GM19395 (cell line): ENCODE results near the gene RADIL.
A peak's percentile ranks its signal among the peaks of the same experiment; 100 is the strongest.

Experiments
- ATAC-seq: cut with Tn5 transposase; IDR thresholded peaks from one replicate; pipeline ENCODE4 v1.9.1; 2021; ENCODE audit warnings: mild to moderate bottlenecking, moderate library complexity; ENCODE audit not compliant: unreplicated experiment

The RADIL gene

DNA sequence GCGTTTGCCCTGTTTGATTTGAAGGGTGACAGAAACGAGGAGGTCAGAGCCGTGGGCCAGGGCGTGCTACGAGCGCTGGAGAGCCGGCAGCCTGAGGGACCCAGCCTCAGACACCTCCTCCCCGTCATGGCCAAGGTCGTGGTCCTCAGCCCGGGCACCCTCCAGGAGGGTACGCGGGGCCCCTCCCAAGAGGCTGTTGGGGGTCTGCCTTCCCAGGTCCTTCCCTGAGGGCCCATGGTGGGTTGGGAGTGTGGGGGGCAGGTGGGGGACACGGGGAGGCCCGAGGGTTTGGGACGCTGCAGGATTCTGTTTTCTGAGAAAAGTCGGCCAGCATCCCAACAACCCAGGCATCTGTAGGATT, 100.2 kb downstream of the RADIL start:
- ATAC-seq, result no peak

DNA sequence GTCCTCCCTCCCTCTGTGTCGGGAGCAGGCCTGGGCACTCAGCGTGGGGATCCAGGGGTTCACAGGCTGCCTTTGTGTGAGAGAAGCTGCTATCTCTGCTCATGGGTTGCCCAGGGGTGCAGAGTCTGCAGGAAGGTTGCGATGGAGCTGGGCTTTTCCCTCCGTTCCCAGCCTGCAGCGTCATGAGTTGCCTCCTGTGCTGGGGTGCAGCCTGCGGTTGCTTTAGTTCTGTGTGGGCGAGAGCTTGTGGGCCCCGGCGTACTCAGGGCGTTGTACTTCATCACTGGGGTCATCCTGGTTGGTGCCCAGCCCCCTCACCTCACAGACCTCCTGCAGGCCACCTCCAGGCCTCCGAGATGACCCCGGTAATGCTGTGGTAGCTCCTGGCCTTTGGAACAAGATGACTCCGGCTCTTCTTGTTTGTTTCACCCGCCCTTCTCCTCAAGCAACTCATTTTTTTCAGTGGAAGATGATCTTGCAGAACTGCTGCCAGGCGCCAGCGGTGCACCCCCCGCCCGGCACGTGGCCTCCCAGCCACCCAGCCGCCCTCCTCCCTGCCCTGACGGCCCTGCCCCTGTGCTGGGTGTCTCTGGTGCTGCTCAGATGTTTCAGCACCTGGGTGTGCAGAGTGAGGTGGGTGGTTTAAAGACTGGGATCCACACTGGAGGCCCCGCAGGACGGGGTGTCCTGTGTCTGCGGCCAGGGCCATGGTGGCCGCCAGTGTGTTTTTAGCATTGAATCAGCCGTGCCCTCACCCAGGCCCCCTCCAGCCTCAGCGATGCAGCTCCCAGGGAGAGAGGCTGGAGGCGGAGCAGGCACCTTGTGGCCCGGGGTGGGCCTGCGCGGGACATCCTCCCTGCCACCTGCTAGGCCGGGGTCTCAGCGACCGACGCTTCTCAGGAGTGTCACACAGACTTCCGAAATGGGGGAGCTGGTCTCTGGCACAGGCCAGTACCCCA, 100.9 kb downstream of the RADIL start:
- ATAC-seq, result no peak

DNA sequence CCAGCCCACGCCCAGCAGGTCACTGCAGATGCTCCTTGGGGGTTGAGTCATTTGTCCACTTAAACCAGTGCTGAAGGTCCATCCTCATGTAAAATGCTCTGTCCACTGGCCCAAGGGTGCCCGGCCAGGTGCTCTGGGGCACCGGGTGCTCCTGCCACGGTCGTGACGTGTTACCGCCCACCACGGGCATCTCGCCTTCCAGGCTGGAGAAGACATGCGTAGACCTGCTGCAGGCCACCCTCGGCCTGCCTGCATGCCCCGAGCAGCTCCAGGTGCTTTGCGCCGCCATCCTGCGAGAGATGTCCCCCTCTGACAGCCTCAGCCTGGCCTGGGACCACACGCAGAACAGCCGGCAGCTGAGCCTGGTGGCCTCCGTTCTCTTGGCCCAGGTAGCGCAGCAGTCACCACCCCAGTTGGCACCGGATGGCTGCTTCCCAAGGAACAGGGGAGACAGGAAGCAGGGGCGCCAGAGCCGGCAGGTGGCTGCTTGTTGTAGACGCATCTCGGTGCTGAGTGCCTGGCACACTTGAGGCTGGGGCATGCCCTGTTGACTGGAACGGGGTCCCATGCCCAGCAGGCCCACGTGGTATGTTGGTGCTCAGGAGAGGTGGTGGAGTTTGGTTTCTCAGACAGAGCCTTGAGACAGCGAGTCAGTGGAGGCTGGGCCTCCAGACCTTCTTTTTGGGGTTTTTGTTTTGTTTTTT, 102.0 kb downstream of the RADIL start:
- ATAC-seq, result no peak

DNA sequence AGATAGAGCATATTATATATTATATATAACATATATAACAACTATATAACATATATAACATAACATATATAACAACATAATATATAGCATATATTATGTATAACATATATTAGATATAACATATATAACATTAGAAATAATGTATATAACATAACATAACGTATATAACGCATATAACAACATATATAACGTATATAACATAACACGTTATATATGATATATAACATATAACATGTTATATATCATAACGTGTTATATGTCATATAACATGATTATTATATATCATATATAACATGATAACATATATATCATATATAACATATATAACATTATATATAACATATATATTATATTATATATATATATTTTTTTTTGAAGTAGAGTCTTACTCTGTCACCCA, 104.4 kb downstream of the RADIL start:
- ATAC-seq, result no peak

DNA sequence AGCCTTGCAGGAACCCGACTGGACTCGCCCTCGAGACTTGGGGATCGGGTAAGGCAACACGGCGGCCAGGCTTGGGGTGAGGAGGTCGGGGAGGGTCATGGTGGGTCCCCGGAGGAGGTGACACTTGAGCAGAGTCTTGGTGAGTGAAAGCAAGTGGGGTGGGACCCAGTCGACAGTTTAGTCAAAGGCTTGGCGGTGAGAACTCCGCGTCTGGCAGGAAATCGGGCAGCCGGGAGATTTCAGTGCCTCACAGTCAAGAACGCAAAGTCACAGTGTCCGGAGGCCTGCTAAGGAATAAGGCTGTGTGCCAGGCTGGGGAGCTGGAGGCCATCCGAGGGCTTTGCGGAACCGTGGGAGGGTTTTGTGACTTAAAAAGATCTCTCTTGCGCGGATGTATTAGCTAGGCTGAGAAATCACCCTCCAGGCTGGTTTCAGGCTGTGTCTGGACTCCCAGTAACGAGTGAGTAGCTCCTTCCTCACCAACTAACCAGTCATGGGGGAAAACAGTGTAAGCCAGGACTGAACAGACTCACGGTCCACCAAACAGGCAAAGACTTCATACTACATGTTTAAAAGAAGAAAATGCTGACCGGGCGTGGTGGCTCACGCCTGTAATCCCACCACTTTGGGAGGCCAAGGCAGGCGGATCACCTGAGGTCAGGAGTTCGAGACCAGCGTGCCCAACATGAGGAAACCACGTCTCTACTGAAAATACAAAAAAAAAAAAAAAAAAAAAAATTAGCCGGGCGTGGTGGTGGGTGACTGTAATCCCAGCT, 107.5 kb downstream of the RADIL start:
- ATAC-seq, result peak; percentile 40

DNA sequence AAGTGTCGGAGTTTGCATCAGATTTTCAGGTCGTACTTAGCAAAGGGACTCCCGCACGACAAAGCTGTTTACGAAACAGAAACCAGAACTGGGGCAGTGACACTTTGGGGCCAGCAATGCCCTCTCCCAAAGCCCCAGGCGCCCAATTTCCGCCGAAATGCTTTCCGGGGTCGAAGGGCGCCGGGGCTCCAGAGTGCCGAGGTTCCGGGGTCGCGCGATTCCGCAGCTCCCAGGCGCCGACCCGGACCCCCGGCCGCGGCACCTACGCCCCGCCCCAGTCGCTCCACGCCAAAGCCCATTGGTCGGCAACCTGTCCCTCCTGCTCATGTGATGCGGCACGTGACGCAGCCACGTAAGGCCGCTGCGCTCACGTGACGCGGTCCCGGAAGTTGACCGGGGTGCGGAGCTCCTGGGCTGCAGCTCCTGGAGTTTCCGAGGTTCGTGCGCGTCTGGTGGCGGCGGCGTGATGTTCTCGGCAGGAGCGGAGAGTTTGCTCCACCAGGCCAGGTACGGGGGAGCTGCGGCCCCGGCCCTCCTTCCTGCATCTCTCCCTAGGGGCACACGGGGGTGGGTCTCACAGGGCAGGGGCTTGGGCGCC, 108.2 kb downstream of the RADIL start, which contains the start of gene AP5Z1:
Gene AP5Z1, plus strand, starts transcription at position 374 of the 598 bp plus-strand sequence. Its CDS starts 93 bp downstream, at position 467.
- ATAC-seq, result peak; percentile 92

DNA sequence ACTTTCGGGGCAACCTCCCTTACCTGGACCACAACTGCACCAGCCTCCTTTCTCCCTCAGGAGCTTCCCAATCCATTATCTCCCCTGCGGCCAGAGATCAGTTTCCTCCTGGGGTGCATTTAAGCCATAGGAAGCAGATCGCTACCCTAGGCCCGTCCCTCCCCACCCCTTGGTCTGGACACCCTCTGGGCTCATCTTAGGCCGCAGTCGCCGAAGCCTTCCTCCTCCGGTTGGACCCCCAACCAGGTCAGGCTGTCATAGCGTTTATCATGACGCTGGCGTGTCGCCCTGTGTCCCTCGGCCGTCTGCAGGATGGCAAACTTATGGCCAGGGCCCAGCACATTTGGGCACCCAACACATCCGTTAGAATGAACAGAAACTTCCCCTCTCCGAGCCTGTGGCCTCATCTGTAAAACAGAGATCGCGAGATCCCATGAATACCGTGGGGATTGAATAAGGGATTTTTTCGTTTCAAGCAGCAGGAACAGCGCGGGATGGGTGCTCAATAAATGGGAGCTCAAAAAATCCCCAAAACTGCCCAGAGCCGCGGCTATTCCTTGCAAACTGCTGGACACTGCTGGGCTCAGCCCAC, 108.8 kb downstream of the RADIL start:
- ATAC-seq, result peak; percentile 26

DNA sequence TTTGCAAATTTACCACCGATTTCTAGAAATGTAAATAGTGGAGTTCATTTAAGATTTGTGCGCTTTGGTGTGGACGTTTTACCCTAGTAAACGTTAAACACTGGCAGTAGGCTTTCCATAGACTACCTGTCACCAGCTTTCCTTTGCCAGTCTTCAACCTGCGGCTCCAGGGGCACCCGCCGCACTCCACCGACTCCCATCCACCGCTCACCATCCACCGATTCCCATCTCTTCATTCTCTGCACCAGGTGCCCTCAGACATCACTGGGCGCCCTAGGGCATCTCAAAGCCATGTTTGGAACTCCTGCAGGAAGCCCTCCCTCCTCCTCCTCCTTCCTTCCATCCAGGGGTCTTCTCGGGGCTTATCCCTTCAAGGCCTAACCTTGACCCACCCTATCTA, 109.5 kb downstream of the RADIL start:
- no peak for ATAC-seq

DNA sequence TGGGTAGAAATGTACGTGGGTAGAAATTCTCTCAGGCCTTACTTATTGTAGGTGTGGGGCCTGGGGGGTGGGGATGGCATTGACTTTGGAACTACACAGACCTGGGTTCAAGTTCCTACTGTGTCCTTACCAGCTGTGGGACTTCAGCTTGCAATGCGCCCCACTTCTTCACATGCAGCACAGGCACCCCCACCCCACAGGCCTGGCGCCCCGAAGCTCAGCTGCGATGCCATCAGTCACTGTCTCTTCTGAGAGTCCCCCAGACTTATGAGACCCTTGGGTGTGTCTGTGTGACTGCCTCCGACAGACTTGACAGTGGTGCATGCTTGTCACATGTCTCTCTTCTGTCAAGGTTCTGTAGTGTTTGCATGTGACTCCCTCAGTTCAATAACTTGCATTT, 111.2 kb downstream of the RADIL start:
- ATAC-seq, result no peak

DNA sequence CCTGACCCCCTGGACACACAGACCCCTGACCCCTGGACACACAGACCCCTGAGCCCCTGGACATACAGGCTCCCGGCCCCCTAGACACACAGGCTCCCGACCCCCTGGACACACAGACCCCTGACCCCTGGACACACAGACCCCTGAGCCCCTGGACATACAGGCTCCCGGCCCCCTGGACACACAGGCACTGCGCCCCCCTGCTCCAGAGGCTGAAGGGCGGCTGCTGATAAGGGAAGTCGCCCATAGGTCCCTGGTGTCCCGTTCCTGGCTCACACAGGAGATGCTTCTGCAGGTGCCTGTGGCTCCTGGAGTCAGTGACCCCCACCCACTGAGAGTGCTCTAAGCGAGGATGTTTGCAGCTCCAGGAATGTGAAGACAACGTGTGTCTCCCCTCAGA, 111.8 kb downstream of the RADIL start:
- ATAC-seq, result no peak

DNA sequence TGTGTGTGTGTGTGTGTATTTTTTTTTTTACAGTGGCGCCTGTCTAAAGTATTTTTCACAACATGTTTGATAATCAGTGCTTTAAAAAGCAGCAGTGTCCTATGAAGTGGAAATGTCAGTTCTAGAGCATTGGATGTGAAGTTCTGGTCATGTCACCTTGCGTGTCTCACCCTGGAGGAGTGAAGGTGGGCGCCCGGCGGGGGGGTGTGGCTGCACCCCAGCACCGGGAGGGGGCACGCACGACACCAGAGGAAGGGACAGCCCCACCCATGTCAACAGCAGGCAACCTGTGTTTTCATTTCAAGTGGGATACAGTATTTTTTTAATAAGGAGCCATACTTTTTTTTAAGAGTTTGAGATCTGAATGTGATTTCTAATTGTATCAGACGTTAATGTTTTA, 112.6 kb downstream of the RADIL start:
- ATAC-seq, result no peak

DNA sequence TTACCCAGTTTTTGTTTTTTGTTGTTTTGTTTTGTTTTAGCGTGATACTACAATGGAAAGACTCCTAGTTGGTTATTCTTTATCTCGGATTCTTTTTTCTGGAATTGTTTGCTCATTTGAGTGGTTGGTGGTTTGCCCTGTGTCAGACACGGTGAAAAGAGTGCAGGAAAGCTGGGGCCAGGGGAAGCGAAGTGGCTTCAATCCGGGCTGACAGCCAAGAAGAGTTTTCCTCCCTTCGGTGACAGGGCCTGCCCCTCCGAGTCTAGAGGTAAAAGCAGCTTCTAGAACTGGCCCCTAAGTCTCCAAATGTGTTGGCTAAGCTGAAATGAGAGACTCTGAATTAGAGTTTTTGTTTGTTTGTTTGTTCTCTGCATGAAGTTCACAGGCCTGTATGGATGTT, 113.8 kb downstream of the RADIL start:
- ATAC-seq, result no peak

DNA sequence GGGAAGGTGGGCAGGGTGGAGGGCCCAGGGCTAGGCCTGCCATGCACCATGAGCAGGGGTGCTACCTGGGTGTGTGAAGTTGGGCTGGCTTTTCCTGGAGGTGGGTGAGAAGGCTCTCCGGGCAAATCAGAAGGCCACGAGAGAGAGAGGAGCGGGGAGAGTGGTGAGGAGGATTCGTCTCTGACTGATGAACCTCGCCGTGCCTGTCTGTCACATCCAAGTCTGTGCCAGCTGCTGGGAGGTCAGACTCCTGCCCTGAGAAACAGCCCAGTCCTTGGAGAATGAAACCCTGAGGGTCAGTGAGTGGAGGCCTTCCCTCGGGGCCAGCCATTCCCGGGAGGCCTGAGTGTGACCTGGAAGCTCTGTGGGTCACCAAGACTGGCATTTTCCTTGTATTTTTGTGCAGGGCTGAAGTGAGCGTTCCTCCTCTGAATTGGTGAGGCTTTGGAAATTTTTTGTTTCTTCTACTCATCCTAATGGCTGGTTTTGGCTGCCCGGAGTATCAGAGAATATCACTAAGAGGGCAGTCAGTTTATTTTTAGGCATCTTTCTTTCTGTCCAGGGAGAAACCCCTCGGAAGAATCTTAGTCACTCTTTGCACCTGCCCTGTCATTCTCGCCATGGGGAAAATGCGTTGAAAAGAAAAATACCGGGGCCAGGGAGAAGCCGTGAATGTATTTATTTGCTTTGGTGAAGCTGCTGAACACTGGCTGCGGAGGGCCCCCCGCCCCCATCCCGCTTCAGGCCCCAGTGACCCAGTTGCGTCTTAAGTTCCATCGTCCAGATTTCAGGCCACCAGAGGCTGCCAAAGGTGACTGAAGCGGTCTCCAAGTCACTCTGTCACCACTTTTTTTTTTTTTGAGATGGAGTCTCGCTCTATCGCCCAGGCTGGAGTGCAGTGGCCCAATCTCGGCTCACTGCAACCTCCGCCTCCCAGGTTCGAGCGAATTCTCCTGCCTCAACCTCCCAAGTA, 114.6 kb downstream of the RADIL start:
- no peak for ATAC-seq

DNA sequence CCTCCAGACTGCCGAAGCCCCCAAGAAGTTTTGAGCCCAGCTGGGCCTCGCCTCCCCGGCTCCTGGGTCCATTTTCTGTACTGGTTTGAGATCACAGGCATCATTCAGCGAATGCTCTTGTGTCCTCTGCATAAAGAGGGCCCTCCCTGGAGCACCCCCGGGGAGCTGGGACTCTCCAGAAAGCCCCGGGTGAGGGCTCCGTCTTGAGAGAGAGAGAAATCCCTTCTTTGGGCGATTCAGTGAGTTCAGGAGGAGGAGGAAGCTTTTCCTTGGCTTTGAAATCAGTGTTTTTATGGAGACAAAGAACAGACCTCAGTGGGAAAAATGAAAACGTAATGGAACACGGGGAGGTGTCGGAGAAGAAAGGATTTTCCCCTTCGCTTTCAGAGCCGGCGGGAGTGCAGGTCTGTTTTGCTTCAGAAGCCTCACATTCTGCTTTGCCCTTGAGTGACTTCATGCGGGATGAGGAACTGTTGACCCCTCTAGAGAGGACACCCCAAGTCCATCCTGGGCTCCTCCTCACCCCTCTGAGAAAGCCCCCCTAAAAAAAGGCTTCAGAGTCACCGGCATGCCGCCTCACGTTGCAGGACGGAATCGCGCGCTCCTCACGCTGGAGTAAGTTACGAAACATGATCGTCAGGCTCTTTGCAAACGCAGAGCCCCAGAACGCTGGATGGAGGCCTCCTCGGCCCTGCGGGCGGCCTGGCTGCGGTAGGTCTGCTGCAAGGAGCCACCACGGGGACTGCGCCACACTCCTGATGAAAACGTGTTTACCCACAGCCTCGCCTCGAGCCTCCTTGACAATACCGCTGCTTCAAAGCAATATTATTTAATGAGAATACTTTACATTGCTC, 116.6 kb downstream of the RADIL start:
- ATAC-seq, result no peak

DNA sequence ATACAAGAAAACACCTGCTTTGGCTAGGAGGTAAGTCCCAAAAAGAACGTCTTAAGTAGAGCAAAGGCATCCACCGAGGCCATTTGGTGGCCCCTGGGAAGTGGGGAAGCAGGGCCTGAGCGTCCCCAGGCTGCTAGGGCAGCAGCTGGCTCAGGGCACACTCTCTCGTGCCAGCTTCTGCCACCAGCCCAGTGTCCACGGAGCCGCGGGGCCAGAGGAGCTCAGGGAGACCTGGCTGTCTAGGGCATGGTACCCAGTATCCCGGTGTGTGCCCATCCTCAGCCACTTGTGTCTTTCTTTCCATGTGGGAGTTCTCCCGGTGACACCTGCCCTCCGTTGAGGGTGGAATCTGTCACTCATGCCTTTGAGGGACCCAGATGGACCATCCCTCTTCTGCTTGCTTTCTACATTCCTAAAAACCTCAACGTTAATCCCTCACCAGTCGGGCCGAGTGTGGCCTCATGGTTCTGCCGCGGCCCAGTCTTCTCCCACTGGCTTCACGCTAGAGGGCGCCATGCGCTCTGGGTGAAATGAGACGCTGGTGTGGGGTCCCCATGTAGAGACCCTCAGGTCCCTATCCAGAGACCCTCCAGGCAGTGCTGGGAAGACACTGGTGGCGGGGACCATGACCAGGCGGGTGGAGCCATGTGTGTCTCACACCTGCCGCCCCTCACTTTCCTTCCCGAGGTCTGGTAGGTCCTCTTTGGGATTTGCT, 117.6 kb downstream of the RADIL start:
- no peak for ATAC-seq

DNA sequence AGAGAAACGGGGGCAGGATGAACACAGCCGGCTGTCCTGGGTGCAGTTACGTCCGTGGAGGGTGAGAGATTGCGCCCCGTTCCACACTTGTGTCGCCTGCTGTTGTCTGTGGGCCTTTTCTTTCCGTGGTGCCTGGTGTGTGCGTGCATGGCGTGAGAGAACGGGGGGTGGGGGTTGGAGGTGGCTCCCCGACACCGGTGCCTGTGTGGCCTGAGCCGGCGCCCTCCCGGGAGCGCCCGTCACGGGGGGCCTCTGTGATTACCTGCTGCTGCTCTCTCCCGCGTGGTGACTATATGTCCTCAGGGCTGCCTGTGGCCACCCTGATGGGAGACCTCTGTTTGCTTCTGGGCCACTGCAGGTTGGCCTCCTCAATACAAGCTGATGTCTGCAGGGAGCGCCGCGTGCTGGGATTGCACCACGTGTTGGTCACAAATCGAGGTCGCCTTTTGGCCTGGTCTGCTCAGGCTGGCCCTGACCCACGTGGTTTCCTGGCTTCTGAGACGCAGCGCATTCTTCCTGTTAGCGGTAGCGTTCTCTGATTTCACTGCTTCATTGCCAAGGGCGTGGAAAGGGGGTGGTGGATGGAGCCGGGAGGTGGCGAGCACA, 119.0 kb downstream of the RADIL start:
- no peak for ATAC-seq

DNA sequence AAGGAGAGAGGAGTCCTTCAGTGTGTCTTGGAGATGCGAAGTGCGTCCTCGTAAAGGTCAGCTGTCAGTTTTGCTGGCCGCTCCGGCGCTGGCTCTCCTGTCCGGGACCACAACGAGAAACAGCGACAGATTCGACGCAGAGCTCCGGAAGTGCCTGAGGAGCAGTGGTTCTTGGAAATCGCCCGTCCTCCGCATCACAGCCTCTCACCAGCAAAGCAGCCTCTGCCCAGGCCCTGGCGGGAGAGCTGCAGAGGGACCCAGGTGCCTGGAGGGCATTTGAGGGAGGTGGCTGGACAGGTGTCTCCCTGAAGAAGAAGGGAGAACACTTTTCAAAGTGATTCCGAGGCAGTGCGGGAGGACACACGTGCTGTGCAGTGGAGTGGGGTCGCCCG, 119.7 kb downstream of the RADIL start:
- ATAC-seq, result no peak
